Nephron progenitor cell (in vitro differentiated cells): ENCODE measurements around the gene NETO1.

ENCODE experiments used
- DNase-seq: peaks from one replicate; pipeline ENCODE4 v3.0.0; 2021
- H3K27ac Mint-ChIP-seq: 2 replicates; pipeline ENCODE4 v1.8.0; 2021; ENCODE audit warnings: mild to moderate bottlenecking, moderate library complexity, mixed read lengths
- H3K27me3 Mint-ChIP-seq: 2 replicates; pipeline ENCODE4 v1.8.0; 2021; ENCODE audit warnings: mild to moderate bottlenecking, low read depth, mixed read lengths; ENCODE audit not compliant: poor library complexity
- H3K36me3 Mint-ChIP-seq: 2 replicates; pipeline ENCODE4 v1.8.0; 2021; ENCODE audit warnings: low read depth, mixed read lengths
- H3K4me1 Mint-ChIP-seq: 2 replicates; pipeline ENCODE4 v1.8.0; 2021; ENCODE audit warnings: mixed read lengths
- H3K4me3 Mint-ChIP-seq: 2 replicates; pipeline ENCODE4 v1.8.0; 2021; ENCODE audit warnings: mild to moderate bottlenecking, moderate library complexity, mixed read lengths
- H3K9me3 Mint-ChIP-seq: 2 replicates; pipeline ENCODE4 v1.8.0; 2021; ENCODE audit warnings: mild to moderate bottlenecking, moderate library complexity, mixed read lengths
- TF ChIP-seq, protein P1 (sequence below): fragments of 200-600 bp; sonication (generic); IDR thresholded peaks from 2 replicates; pipeline ENCODE4 v1.5.0; 2021; ENCODE audit warnings: antibody characterized with exemption

NETO1 gene

DNA sequence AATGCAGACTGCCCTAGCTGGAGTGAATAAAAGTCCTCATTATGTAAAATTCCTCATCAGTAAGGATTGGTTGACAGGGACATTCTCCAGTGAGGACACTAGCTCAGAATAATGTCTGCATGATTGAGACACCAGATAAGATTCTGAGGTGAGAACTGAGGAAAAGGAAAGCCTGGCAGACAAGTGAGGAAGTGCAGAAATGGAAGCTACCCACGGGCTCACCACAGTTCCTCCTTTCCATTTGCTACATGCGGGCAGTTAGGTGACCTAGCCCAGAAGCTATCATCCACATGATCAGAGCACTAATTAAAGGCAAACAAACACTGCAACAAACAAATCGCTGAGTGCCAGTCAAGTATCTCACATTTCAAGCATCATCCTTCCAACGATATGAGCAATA is 27.7 kb downstream of the NETO1 start:
- Mint-ChIP-seq H3K9me3 (no peaks in the 10 kb centered on the region), H3K27me3 (no peaks in the 10 kb centered on the region), H3K36me3 (no peaks in the 10 kb centered on the region), H3K4me3 (no peak overlapping the region), H3K4me1 (no peaks in the 10 kb centered on the region), H3K27ac (no peak overlapping the region)
- TF ChIP-seq, protein P1, sequence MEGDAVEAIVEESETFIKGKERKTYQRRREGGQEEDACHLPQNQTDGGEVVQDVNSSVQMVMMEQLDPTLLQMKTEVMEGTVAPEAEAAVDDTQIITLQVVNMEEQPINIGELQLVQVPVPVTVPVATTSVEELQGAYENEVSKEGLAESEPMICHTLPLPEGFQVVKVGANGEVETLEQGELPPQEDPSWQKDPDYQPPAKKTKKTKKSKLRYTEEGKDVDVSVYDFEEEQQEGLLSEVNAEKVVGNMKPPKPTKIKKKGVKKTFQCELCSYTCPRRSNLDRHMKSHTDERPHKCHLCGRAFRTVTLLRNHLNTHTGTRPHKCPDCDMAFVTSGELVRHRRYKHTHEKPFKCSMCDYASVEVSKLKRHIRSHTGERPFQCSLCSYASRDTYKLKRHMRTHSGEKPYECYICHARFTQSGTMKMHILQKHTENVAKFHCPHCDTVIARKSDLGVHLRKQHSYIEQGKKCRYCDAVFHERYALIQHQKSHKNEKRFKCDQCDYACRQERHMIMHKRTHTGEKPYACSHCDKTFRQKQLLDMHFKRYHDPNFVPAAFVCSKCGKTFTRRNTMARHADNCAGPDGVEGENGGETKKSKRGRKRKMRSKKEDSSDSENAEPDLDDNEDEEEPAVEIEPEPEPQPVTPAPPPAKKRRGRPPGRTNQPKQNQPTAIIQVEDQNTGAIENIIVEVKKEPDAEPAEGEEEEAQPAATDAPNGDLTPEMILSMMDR = no peak
- no peak for DNase-seq

DNA sequence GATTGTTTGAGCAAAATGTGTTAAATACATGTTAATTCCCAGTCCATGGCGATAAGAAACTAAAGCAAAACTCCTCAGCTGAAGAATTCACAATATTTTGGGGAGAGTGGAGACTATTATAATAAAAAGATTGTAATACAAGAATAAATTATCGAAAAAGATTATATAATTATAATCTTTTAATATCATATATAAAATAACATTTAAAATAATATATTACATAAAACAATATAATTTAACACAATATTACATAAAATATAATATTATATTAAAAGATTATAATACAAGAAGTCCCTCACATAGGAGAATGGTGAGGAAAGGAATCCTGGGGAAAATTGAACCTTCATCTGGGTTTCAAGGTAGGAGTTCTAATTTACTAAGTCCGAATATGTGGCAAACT is 33.1 kb downstream of the NETO1 start:
- Mint-ChIP-seq H3K9me3 (no peaks in the 10 kb centered on the region), H3K4me3 (no peak overlapping the region), H3K27me3 (no peaks in the 10 kb centered on the region), H3K36me3 (no peaks in the 10 kb centered on the region), H3K27ac (no peak overlapping the region), H3K4me1 (no peaks in the 10 kb centered on the region)
- no peak for DNase-seq
- TF ChIP-seq, protein P1 = no peak

DNA sequence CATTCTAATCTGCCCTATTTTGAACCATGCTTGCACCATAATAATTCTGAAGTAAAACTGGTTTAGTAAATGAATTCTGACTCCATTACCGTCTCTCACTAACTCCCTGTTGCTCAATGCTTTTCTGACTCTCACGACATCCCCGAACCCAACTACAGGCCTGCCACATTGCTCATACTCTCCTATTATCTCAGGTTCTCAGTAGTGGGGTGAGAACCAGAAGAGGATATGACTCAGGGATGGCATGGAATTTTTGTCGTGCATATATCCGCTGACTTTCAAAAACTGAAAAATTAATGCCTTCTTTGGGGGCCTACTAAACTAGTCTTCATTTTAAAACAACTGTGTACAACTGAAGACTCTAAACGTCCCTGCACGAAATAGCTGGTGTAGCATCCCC is 34.3 kb downstream of the NETO1 start:
- TF ChIP-seq, protein P1 = no peak
- DNase-seq = no peak
- Mint-ChIP-seq H3K36me3 (no peaks in the 10 kb centered on the region), H3K4me1 (no peaks in the 10 kb centered on the region), H3K4me3 (no peak overlapping the region), H3K27ac (no peak overlapping the region), H3K27me3 (no peaks in the 10 kb centered on the region), H3K9me3 (no peaks in the 10 kb centered on the region)

DNA sequence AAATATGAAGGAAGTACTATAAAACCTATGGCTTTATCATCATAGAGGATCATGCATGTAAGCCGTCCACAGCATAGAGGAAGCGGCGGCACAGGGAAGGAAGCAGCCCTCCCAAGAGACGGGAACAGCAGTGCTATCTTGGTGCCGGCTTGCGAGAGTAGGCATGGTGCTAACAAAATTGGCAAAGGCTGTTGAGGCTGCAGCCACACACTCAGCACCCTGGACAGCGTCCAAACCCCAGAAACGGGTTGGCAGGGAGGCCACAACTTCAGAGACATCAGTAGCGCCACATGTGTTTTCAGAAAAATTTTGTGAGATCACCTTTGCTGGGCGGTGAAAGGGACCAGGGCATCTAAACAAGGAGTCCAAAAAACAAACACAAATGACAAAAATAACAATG is 37.7 kb downstream of the NETO1 start:
- no peak overlapping the region for H3K27ac Mint-ChIP-seq
- DNase-seq = peak; percentile 85
- no peaks in the 10 kb centered on the region for H3K4me1 Mint-ChIP-seq
- no peaks in the 10 kb centered on the region for H3K36me3 Mint-ChIP-seq
- no peaks in the 10 kb centered on the region for H3K9me3 Mint-ChIP-seq
- H3K4me3 Mint-ChIP-seq = no peak overlapping the region
- H3K27me3 Mint-ChIP-seq = peaks cover 3% of the 10 kb centered on the region
- TF ChIP-seq, protein P1 = no peak

DNA sequence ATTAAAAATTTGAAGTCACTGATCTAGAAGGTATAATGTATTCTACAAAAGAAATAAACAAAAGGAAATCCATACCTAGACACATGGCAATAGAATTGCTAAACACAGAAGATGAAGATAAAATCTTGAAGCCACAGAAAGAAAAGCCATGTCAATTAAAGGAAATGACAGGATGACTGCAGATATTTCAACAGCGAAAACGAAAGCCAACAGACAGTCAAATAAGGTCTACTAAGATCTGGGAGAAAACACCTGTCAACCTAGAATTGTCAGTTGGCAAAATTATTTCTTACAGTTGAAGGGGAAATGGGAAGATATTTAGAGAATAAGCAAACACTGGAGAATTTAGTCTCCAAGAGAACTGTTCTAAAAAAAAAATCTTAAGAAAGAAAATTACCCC is 39.2 kb downstream of the NETO1 start:
- H3K4me1 Mint-ChIP-seq = no peaks in the 10 kb centered on the region
- DNase-seq = no peak
- H3K27ac Mint-ChIP-seq = no peak overlapping the region
- peaks cover 3% of the 10 kb centered on the region for H3K27me3 Mint-ChIP-seq
- TF ChIP-seq, protein P1 = no peak
- H3K36me3 Mint-ChIP-seq = no peaks in the 10 kb centered on the region
- no peak overlapping the region for H3K4me3 Mint-ChIP-seq
- no peaks in the 10 kb centered on the region for H3K9me3 Mint-ChIP-seq

DNA sequence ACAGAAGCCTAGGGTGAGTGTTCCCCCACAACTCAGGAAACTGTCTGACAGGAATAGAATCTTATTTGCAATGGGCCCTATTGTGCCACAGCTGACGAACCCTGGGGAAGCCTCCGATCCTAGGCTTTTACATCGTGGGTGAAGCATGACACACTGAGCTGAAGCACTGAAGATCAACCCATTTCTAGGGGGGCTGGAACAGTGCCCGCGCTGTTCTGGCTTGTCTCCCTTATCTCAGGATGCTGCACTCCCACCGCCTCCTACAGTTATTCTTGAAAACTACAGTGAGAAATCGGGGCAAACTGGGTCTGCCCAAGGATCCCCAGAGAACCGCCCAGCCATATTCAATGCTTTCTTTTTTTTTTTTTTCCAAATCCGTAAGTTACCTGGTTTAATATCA is 41.1 kb downstream of the NETO1 start:
- TF ChIP-seq, protein P1 = no peak
- Mint-ChIP-seq H3K27ac (no peak overlapping the region), H3K4me3 (no peak overlapping the region)

More for the DNA sequence above, 41.1 kb downstream of the NETO1 start:
- Mint-ChIP-seq H3K27me3 (peaks cover 8% of the 10 kb centered on the region), H3K9me3 (no peaks in the 10 kb centered on the region), H3K36me3 (no peaks in the 10 kb centered on the region), H3K4me1 (no peaks in the 10 kb centered on the region)
- no peak for DNase-seq
